GM12874 (cell line): ENCODE measurements around the gene ZCCHC8.

Source experiments
- TF ChIP-seq, protein P1 (sequence below): IDR thresholded peaks from 2 replicates; pipeline ENCODE4 v1.5.1; 2011; ENCODE audit warnings: low read depth, mild to moderate bottlenecking, control low read depth, low read length, moderate library complexity; ENCODE audit not compliant: insufficient read depth

Gene ZCCHC8

DNA sequence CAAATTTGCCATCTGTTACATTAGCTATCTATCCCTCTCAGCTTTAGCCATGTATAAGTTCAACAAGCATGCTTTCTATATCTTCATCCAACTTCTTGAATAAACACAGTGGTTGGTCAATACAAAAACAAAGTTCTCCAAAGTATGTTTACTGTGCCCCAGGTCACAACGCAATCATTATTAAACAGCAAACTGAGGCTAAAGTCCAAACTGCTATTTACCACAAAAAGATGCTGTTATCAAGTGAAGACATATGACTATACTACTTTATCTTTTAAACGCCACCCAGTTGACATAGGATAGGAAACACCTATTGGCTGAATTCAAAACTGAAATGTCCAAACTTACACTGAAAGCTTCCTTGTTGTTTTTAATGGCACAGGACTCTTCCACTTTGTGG lies 11.7 kb downstream of the ZCCHC8 start:
- TF ChIP-seq, protein P1, sequence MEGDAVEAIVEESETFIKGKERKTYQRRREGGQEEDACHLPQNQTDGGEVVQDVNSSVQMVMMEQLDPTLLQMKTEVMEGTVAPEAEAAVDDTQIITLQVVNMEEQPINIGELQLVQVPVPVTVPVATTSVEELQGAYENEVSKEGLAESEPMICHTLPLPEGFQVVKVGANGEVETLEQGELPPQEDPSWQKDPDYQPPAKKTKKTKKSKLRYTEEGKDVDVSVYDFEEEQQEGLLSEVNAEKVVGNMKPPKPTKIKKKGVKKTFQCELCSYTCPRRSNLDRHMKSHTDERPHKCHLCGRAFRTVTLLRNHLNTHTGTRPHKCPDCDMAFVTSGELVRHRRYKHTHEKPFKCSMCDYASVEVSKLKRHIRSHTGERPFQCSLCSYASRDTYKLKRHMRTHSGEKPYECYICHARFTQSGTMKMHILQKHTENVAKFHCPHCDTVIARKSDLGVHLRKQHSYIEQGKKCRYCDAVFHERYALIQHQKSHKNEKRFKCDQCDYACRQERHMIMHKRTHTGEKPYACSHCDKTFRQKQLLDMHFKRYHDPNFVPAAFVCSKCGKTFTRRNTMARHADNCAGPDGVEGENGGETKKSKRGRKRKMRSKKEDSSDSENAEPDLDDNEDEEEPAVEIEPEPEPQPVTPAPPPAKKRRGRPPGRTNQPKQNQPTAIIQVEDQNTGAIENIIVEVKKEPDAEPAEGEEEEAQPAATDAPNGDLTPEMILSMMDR, result no peak

DNA sequence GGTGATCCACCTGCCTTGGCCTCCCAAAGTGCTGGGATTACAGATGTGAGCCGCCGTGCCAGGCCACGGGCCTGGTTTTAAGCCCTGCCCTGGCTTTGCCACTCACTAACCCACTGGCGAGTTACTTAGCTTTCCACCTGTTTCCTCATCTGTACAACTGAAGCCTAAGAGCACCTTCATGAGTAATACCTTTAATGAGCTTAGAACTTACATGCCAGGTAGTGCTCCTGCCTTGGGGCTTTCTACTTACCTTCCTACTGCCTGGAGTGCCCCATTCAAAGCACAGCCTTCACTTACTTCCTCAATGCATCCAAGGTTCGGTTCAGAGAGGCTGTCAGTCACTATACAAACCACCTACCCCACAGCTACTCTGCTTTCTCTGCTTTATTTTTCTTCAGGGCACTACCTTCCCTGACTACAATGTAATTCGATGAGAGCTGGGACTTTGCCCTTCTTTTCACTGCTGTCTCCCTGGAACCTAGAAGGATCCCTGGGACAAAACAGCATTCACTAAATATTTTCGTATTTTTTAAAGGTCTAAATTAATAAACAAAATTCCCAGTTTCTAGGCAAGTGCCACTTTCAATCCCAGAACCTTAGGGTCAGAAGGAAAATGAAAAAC lies 13.8 kb downstream of the ZCCHC8 start:
- TF ChIP-seq, protein P1, result no peak

GRCh38 chr12:122483969-122484368 lies 16.8 kb downstream of the ZCCHC8 start:
- TF ChIP-seq, protein P1, result no peak

DNA sequence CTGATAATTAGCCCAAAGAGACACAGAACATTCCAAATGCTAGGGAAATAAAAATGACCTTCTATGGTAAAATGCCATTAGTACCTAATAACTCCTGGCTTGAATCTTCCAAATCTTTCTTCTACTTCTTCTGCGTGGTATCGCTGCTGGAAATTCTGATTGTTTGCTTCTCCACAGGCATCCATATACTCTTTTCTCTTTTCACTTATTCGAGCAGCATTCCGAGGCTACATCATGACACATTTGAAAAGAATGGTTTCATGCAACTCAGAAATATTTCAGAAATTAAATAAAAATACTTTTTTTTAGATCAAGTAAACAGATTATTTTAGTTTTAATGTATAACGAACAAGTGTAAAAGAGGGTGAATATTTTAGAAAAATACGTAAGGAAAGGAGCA lies 18.9 kb downstream of the ZCCHC8 start:
- TF ChIP-seq, protein P1, result no peak

DNA sequence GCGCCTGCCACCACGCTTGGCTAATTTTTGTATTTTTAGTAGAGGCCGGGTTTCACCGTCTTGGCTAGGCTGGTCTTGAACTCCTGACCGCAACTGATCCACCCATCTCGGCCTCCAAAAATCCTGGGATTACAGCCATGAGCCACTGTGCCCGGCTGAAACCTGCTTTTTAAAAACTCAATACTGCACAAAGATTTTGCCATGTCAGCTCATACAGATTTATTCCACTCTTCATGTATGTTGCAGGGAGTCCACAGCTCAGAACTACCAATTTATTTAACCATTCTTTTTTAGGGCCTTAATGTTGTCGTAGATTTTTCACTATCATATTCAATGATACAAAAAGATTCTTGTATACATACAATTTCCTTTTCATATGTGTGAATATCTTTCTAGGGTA lies 20.0 kb downstream of the ZCCHC8 start:
- TF ChIP-seq, protein P1, result no peak

GRCh38 chr12:122474324-122474716 lies 26.4 kb downstream of the ZCCHC8 start:
- TF ChIP-seq, protein P1, result no peak

DNA sequence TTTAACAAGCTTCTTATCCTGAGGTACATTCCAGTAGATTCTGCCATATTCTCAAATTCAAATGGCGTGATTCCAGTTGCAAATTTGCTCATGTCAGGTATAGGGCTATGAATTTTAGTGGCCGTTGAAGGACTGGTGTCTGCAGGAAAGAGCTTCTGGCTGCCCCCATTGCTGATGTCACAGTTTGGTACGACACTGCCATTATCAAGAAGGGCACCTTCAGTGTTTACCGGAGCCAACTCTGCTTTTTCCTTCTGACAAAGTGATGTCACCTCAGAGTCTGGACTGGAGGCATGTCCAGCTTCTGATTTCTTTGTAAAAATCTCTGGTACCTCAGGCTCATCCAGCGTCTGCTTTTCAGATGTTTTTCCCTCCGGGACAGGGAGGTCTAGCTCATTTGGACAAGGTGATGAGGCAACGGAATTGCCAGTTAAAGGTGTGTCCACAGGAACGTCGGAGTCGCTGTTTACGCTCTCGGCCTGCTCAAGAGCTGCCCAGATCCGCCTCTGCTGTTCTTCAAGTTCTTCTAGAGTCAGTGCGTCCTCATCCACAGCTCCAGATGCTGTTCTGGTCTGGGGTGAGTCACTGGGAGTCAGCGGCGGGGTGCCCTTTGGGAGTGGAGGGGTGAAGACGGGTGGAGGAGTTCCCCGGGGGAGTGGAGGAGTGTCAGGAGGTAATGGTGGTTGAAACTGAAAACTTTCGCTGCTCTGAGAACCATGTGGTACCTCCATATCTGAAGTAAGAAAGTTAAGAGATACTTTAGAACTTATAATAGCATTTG lies 27.0 kb downstream of the ZCCHC8 start:
- TF ChIP-seq, protein P1, result no peak
